ENCODE measurements around the gene FBN1.

GRCh38 chr15:48557335-48557734 is 88.2 kb downstream of the FBN1 start:
- TF ChIP-seq PRDM15 (CRISPR knock-in tag; IDR thresholded peaks at IDR 0.05) (no peak), POLR2A (IDR thresholded peaks at IDR 0.05; ENCODE audit: low read depth, low read length) (no peak), IRF4 (IDR thresholded peaks at IDR 0.05; ENCODE audit: low read depth, low read length) (no peak), POLR2AphosphoS5 (IDR thresholded peaks at IDR 0.05; ENCODE audit: low read length) (no peak)
